ENCODE measurements around the gene SEMA4C.
"Not testable (repeated sequence)": the region's sequence is repeated elsewhere in the genome, so short reads cannot be mapped to it uniquely, and the experiment has no call there.

Gene SEMA4C

DNA sequence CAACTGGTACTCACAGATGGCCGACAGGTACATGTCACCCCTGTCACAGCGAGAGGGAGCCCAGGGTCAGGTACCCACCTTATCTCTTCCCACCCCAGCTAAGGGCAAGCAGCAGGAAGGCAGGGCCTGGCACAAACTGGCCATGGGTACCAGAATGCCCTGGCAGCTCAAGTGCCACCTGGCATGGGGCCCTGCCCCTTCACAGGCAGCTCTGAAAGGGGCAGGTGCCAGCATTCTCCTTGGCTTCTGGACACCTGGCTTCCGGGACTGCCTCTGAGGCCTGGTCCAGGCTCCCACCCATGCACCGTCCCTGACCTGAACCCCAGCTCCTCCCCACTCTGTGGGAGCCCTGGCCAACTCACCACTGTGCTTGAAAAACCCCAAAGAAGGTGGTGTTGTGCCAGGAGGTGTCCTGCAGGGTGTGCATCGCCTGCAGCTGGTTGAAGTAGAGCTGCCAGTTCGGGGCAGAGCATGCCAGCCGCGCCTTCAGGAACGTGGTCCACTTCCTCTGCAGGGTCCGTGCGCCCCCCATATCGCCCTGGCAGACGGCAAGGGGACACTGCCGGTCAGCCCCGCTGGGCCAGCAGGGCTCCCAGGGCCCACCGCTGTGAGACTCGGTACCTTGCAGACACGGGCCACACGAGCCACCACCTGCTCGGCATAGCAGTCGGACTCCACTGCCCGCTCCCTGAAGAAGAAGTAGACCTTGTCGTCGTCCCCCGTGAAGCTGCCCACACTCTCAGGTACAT is 5.4 kb downstream of the SEMA4C start:
- DNase-seq = no peak

- no peak for DNase-seq
These were observed 6.1 kb downstream of the SEMA4C start for GRCh38 chr2:96863575-96864342.

DNA sequence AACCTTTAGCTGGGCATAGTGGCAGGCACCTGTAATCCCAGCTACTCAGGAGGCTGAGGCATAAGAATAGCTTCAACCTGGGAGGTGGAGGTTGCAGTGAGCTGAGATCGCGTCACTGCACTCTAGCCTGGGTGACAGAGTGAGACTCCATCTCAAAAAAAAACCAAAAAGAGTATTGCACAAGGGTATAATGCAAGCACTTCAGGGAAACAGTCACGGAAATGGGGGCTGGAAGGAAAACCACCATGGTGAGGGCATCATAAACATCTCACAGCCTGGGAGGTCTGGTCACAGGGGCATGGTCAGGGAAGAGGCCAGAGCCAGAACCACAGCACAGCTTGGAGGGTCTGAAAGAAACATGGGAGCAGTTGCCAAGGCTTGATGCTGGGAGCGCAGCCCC is 6.8 kb downstream of the SEMA4C start:
- not testable (repeated sequence) for DNase-seq

GRCh38 chr2:96861074-96861473 is 8.8 kb downstream of the SEMA4C start:
- DNase-seq = no peak

GRCh38 chr2:96860065-96861029 is 9.5 kb downstream of the SEMA4C start:
- no peak for DNase-seq

DNA sequence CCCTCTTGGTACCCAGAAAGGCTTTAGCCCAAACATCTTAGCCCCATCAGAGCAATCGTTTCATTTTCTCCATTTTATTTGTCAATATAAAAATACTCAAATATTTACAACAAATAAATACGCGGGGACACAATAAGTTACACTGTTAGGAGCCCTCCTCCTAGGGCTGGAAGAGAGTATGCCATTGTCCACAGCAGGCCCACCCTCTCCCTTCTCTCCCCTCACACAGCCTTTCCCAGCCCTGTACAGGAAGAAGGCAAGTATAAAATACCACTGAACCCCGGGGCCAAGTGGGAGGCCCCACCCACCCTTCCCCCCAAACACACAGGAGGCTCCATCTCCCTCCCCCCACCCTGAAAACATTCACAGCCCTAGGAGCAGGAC is 10.2 kb downstream of the SEMA4C start:
- DNase-seq = no peak

GRCh38 chr2:96859099-96859649 is 10.7 kb downstream of the SEMA4C start:
- no peak for DNase-seq

- peak; percentile 92 for DNase-seq
These were observed 12.1 kb downstream of the SEMA4C start, which contains the start of gene ANKRD39 for GRCh38 chr2:96857667-96858372. Gene ANKRD39, minus strand, starts transcription at chr2:96858016. Its CDS starts 29 bp downstream, at chr2:96857987.

DNA sequence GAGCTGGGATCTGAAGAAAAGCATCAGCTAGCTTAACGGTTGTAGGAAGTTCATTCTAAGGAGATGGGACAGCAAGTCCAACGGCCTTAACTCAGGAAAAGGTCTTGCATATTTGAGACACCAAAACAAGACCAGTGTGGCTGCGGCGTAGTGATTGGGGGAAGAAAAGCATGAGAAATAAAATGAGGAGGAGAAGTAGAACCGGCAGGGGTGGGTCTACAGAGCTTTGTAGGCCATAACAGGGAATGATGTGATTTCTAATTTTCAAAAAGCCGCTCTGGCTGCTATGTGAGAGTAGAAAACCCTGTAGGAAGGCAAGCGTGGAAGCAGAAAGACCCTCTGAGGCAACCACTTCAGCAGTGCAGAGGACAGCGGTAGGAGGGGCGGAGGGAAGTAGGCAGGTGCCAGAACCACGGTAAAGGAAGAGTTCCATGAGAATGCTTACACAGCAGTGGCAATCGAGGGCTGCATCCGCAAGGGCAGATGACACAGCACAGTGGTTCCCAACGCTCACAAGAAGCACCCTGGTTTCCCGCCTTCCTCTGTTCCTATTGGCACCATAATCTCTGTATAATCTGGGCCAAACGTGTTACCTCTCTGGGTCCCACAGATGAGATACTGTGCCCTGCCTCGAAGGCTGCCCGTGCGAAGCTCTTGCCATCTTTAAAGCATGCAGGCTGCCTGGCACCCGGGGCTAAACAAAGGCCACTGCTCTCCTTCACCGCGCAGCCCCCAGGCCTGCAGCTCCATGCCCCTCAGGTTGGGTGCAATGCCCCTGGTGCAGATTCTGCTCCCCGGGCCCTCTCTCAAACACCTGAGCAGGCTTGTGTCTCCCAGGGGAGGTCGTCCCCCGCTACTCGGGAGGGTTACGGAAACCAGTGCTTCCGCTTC is 12.9 kb downstream of the SEMA4C start:
- DNase-seq = peak; percentile 30

DNA sequence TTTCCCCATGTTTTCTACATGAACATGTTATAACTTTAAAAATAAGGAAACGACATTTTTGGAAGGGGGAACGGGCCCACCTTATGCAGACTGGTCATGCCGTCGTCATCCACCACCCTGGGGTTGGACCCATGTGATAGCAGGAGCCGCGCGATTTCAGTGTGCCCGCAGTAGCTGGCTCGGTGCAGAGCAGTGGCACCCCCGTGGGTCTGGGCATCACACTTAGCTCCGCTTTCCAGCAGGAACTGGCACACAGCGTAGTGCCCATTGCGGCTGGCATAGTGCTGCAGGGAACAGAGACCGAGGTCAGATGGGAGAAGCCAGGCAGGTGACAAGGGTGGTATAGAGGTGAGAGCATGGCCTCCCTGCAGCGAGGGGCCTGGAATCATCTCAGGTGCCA is 16.6 kb downstream of the SEMA4C start:
- no peak for DNase-seq

- DNase-seq = no peak
These were observed 17.2 kb downstream of the SEMA4C start for GRCh38 chr2:96852667-96853066.

GRCh38 chr2:96848264-96848663 is 21.6 kb downstream of the SEMA4C start:
- DNase-seq = no peak

- DNase-seq = no peak
These were observed 22.3 kb downstream of the SEMA4C start for GRCh38 chr2:96847586-96847985.

- no peak for DNase-seq
These were observed 23.1 kb downstream of the SEMA4C start for GRCh38 chr2:96846825-96847224.

GRCh38 chr2:96844405-96844808 is 25.5 kb downstream of the SEMA4C start:
- no peak for DNase-seq

GRCh38 chr2:96843538-96844268 is 26.2 kb downstream of the SEMA4C start, which contains the start of gene ANKRD23:
Gene ANKRD23, minus strand, starts transcription at chr2:96844021. Its CDS starts 29 bp downstream, at chr2:96843992.
- DNase-seq = no peak

GRCh38 chr2:96842600-96842999 is 27.3 kb downstream of the SEMA4C start:
- DNase-seq = no peak

GRCh38 chr2:96841701-96842495 is 28.0 kb downstream of the SEMA4C start:
- DNase-seq = no peak
